NCI-H2081 (cell line): ENCODE data around the gene TOR4A.
"Not testable (repeated sequence)": the region's sequence is repeated elsewhere in the genome, so short reads cannot be mapped to it uniquely, and the experiment has no call there.

Source experiments
- DNase-seq, 2 experiments: peaks; one replicate each; lab custom pipeline; 2025; lab: John Stamatoyannopoulos, UW

TOR4A gene

GRCh38 chr9:137252555-137253506, 24.7 kb upstream of the TOR4A start:
- peak in 1 of 2 experiments; percentile 23 for DNase-seq

GRCh38 chr9:137253717-137254623, 23.6 kb upstream of the TOR4A start:
- no peak for DNase-seq

DNA sequence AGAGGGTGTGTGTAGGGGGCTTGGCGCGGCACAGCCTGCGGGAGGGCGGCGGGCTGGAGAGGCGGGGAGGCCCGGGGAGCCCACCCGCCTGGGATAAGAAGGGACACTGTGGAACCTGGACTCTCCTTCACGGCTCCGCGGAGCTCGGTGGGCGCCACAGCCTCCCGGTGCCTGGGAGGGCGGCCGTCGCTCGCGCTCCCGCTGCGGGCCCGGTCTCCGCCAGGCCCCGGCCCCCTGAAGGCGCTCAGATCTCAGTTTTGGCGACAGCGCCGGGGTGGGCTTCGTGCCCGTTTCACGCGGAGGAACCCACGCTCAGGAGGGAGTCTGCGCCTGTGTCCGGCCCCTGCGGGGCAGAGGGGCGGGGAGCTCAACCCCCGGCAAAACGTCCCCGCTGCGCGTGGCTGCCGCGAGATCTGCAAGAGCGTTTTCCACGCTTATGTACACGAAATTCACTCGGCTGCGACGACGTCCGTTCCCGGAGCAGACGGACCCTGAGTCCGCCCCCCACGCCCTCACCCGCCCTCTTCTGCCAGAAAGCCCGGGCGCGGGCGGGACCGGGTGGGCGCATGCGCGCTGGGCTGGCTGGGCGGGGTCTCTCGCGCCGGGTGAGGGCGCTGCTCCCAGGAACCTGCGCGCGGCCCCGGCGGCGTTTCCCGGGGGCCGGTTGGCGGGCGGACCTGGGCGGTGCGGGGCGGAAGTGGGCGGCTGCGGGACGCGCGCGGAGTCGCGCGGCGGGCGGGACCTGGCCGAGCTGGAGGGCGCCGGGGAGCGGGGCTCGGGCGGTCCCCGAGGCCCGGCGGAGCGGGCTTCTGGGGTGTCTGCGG, 22.7 kb upstream of the TOR4A start, which contains the start of gene NELFB:
TSS of gene NELFB (plus strand) at position 704 of the 824 bp plus-strand sequence.
- peak; percentile 82 to 83 for DNase-seq

DNA sequence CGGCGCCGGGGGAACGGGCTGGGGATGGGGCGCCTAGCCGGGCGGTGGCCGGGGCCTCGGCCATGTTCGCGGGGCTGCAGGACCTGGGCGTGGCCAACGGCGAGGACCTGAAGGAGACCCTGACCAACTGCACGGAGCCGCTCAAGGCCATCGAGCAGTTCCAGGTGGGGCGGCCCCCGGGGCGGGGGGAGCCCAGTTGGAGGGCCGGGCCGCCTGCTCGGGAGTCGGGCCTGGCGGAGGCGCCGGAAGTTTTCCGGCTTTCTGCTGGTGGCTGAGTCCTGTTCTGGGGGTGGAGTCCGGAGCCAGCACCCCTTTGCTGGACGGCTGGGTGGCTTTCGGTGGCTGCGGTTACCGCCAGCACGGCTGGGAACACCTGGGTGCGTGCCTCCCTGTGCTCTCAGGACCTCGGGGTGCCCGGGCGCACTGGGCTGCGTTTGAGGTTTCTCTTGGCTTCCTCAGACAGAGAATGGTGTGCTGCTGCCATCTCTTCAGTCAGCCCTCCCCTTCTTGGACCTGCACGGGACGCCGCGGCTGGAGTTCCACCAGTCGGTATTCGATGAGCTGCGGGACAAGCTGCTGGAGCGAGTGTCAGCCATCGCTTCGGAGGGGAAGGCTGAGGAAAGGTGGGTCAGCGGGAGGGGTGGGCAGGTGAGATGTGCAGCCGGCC, 21.9 kb upstream of the TOR4A start:
- peak in 1 of 2 experiments; percentile 52 for DNase-seq

DNA sequence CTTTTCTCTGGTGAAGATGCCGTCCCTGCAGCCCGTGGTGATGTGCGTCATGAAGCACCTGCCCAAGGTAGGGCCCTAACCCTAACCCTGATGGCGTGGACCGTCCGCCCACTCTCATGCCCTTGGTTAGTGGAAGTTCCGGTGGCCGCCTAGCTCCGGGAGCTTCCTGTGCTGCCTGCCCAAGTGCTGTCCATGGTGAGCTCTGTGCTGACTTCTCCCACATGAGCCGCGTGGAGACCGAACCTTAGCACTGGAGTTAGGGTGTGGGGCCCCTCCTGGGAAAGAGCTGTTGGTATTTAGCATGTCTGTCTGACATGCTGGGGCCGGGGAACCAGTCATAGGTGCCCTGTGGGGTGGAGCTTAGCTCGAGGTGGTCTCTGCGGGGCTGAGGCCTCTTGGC, 21.2 kb upstream of the TOR4A start:
- DNase-seq = no peak

- no peak for DNase-seq
Measured at GRCh38 chr9:137256856-137257255, 20.7 kb upstream of the TOR4A start.

- DNase-seq = not testable (repeated sequence)
Measured at GRCh38 chr9:137262173-137262908, 15.2 kb upstream of the TOR4A start.

- DNase-seq = no peak
Measured at GRCh38 chr9:137262909-137263285, 14.6 kb upstream of the TOR4A start.

DNA sequence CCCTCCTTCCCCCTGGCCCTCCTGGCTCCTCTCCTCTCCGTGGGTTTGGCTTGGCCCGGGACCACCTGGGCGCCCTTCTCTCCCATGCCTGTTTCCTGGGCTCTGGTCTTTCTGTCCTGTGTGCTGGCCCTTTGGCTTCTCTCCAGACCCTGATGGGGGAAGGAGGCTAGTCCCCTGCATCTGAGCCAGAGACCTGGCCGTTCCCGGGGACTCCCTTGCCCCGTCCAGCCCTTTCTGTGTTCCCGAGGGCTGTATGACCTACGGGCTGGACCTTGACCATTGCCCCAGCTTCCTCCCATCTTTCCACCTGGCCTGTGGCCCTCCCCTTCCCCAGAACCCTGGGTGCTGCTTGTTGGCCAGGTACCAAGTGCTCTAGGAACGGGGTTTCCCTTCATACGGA, 14.0 kb upstream of the TOR4A start:
- DNase-seq = no peak

- no peak for DNase-seq
Measured at GRCh38 chr9:137264067-137264466, 13.5 kb upstream of the TOR4A start.

DNA sequence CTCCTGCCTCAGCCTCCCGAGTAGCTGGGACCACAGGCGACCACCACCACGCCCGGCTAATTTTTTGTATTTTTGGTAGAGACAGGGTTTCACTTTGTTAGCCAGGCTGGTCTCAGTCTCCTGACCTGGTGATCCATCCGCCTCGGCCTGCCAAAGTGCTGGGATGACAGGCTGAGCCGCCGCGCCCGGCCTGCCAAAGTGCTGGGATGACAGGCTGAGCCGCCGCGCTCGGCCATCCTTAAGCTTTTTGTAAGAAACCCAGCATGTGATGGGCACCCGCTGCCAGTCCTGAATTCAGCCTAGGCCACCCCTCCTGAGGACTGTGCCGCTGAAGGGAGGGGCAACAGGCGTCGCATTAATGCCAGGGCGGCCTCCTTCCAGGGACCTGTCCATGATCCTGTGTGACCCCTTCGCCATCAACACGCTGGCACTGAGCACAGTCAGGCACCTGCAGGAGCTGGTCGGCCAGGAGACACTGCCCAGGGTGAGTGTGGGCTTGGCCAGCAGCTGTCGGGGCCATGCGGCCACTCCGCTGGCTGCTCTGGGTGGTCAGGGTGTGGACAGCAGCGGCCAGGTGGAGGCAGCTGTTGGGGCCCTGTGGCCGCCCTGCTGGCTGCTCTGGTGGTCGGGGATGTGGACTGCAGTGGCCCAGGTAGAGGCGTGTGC, 11.9 kb upstream of the TOR4A start:
- no peak for DNase-seq

DNA sequence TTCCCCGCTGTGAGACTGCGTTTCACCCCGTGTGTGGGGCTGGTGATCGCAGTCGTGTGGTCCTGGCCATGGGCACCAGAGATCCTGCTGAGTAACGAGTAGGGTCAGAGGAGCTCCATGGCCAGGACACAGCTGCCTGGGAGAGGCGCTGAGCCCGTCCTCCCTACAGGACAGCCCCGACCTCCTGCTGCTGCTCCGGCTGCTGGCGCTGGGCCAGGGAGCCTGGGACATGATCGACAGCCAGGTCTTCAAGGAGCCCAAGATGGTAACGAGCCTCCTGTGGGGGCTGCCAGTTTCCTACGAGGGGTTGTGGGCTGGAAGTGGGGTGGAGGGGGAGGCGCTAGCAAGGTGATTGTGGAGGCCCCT, 11.4 kb upstream of the TOR4A start:
- DNase-seq = no peak

GRCh38 chr9:137266585-137267453, 10.7 kb upstream of the TOR4A start:
- DNase-seq = no peak

DNA sequence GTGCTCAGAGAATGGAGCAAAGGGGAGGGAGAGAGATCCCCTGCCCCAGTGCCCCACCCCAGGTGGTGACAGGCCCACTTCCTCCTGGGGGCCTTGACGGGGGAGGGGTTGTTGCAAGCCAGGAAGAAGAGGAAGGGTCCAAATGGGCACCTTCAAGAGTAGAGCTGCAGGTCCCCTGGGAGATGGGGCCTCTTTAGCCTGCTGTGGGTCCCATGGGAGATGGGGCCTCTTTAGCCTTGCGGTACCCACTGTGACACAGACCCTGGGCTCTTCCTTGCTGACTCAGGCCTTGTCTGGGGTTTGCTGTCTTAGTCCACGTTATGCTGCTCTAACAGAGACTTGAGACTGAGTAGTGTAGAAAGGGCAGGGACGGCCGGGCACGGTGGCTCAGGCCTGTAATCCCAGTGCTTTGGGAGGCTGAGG, 9.6 kb upstream of the TOR4A start:
- DNase-seq = no peak

- DNase-seq = no peak
Measured at GRCh38 chr9:137268538-137269201, 8.9 kb upstream of the TOR4A start.

- DNase-seq = no peak
Measured at GRCh38 chr9:137269231-137269772, 8.2 kb upstream of the TOR4A start.

GRCh38 chr9:137270929-137271695, 6.4 kb upstream of the TOR4A start:
- DNase-seq = no peak
